HG03066 (cell line): ENCODE data around the gene NRTN.
"Not testable (repeated sequence)": the region's sequence is repeated elsewhere in the genome, so short reads cannot be mapped to it uniquely, and the experiment has no call there.

Source experiments
- ATAC-seq: cut with Tn5 transposase; IDR thresholded peaks from one replicate; pipeline ENCODE4 v1.9.1; 2021; ENCODE audit warnings: low read depth; ENCODE audit not compliant: unreplicated experiment

Gene NRTN

GRCh38 chr19:5864725-5865486 lies 60.0 kb downstream of the NRTN start:
- no peak for ATAC-seq

GRCh38 chr19:5865772-5866171 lies 60.9 kb downstream of the NRTN start:
- no peak for ATAC-seq

GRCh38 chr19:5867201-5868136 lies 62.6 kb downstream of the NRTN start:
- ATAC-seq, result no peak

- no peak for ATAC-seq
Measured at GRCh38 chr19:5870986-5871394, 66.1 kb downstream of the NRTN start.

GRCh38 chr19:5873617-5874199 lies 68.8 kb downstream of the NRTN start:
- no peak for ATAC-seq

- ATAC-seq, result not testable (repeated sequence)
Measured at GRCh38 chr19:5874496-5874895, 69.6 kb downstream of the NRTN start.

GRCh38 chr19:5877427-5877826 lies 72.6 kb downstream of the NRTN start:
- no peak for ATAC-seq

- no peak for ATAC-seq
Measured at GRCh38 chr19:5877882-5878281, 73.0 kb downstream of the NRTN start.
